NCI-H82 treated with DMSO at 0.1 percent for 48 hours (cell line): ENCODE measurements around the gene GRB10.

Source experiments
- DNase-seq: peaks from one replicate; lab custom pipeline; 2025; ENCODE audit not compliant: unreplicated experiment; lab: John Stamatoyannopoulos, UW

The GRB10 gene

DNA sequence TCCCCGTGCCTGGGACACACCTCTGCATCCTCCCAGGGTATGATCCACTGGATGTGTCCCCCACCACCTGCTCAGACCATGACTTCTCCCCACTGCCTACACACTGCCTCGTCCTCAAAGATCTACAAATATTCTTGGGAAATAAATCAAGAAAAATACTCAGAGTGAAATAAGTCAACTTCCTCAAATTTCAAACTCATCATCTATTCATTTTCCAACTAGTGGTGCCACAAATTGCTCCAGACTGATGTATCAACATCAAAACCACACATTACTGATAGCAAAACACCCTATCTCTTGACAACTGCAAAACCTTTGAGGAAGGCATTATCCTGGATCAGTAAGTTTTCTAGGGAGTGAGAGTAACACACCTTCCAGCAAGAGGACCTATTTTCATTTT lies 87.7 kb downstream of the GRB10 start:
- no peak for DNase-seq

DNA sequence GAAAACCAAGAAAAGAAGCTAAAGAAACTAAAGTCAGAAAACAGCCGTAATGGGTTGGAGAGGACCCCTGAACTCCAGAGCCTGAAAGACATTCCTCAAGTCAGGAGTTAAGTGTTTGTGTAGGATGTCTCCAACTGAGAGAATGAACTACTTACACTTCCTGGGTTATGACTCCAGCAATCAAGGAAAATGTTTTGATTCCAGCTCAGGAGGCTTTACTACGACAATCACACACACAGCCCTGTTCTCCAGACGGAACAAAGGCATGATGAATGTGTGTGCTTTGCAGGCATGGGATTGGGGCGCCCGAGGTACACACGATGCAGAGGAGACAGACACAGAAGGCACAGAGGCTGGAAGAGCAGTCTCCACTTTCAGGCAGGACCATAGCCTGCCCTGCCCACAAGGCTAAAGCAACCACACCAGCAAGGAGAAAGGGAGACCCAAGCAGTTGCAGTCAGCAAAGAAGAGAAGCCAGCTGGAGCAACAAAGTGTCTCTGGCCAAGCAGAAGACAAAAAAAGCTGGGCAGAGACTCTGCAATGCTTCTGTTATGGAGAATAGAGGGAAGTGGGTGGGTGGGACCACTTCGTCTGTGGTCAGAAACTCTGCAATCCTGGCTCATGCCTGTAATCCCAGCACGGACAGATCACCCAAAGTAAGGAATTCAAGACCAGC lies 89.1 kb downstream of the GRB10 start:
- DNase-seq, result no peak

DNA sequence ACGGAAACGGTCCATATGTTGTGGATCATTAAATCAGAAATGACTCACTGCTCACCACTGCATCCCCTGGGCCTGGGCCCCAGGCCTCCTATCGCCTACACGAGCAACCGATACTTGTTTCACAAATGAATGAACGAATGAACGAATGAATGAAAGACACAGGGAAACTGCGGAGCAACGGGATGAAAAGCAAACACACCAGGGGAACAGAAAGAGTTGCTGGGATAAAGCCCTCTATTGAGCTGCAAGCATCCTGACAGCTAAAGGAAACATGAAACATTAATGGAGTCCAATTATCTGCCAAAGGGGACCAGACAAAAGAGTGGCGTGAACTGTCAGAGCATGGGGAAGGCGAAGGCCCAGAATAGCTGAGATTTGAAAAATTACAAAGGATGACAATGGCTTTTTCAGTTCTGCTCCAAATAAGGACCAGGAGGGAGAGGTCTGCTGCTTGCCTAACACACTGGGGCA lies 92.1 kb downstream of the GRB10 start:
- DNase-seq, result no peak

DNA sequence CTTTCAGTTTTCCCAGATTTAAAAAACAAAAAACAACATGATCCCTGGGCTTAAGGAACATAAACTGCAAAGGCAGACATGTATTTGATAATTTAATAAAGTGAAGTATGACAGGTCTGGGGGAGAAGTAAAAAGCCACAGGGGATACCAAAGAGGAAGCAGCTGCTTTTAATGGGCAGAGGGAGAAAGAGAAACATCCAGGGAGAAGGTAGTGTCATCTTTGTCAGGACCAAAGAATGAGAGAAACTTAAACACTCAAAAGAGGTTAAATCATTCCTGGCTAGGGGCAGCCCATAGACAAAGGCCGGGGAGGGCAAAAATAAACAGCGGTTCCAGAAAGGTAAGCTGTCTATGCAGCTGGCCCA lies 94.5 kb downstream of the GRB10 start:
- DNase-seq, result no peak

DNA sequence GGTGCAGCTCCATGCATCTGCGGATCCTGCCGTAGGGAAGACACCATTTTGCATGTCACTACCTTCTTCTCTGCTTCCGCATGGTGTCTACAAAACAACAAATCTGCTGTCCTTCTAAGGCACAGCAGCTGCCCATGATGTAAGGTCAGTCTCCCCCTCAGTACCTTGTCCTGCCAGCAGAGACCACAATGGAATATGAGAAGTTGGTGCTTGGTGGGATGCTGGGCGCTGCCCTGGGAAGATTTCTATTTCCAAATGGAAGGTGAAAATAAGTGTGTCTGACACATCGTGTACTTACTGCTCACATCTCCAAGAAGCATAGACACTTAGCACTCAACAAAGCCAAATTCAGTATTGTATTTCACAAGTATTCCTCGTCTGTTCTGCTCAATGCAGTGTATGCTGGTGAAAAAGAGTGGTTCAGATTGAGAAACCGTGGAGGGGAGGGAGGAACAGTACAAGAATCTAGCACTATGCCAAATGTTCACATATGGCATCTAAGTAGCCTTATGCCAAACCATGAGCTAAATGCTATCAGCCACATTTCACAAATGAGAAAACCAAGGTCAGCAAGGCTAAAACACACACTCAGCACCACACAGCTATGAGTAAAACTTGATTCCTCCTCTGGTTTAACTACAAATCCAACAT lies 95.0 kb downstream of the GRB10 start:
- no peak for DNase-seq

DNA sequence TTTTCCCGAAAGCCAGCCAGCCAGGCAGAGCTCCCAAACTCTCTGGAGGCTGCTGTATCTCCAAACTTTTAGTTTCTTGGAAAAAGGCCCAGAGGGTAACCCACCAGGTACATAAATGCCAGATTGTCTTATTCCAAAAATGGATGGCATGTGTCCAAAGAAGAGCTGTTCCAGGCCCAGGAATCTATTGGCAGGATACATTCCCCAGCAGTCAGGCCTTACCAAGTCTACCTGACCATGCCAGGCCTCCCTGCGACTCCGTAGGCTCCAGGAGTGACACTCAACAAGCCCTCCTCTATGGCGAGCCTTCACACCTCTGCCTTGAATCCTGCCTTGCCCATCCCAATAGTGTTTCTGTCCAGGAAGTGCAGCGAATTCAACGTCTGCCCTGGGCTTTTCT lies 95.6 kb downstream of the GRB10 start:
- DNase-seq, result no peak

DNA sequence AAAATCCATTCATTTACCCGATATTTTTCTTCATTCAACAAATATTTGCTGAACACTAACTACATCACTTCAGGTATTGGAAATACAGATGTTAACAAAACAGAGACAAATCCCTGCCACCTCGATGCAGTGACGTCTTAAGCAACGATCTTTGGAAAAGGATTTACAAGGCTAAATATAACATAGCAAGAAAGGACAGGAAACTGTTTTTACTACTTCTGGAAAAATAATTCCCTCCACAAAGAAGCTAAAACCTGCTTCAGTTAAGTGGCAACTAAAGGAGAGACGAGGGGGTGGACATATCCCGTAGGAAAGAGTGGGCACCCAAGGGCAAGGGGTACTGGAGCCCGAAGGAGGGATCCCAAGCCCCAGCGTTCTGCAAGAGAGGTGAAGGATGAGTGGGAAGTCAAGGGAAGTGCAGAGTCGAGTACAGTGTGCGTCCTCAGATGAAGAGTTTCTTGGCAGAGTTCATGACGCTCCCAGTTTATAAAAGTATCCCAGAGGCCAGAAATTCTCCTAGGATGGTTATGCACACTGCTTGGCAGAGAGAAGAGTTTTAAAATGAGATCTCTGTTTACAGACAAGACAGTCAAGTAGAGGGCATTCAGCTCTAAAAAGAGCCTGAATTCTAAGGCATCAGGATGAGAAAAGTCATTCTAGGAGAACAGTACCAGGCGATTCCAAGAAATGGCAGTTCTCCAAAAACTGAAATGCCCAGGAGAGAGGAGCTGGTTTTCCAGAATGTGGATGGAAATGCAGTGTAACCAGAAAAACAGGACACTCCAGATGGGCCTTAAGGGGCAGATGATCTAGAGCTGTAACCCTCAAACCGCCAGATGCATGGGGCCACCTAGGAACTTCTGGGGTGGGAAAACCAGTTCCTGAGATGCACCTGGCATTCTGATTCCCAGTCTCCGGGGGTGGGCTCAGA lies 97.3 kb downstream of the GRB10 start:
- DNase-seq, result no peak

DNA sequence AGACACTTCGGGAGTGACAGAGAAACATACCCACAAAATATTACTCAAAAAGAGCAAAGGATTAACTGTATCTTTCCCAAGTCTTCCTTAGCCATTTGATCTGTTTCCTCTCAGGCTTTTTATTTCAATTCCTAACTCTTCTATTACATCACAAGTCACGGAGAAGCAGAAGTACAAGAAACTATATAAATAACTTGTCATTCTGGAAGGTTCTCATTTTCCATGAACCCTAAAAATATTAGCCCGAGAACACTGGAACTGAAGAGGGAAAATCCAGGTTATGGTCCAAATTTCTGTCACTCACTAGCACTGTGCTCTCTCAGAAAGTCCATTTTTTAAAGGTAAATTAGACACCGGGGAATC lies 98.0 kb downstream of the GRB10 start:
- DNase-seq, result no peak

DNA sequence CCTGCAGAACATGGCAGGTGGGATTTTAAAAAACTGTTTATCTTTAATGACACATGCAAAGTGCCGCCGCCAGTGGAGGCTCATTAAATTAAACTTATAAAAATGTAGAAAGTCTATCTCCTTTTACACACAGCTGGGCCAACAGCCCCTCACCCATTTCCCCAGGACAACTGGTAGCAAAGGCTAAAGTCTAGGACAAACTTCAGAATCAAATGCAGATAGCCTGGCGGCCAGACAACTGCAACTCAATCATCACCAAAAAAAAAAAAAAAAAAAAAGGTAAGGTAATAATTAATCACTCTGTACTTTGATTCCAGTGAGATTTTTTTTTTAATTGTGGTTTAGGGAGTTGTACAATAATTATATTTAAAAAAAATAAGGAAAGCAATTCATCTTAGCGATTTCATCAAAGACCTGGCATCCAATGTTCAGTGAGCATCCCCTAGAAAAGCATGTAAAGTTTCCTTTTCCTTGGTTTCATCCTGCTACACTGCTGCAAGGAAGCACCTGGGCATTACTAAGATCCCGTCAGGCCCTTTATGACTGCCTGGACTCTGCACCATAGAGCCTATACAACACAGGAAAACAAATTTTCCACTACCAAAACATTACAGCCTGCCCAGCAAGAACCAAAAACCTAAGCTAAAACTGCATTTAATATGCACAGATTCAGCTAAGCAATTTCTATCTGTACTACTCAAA lies 98.5 kb downstream of the GRB10 start:
- no peak for DNase-seq

DNA sequence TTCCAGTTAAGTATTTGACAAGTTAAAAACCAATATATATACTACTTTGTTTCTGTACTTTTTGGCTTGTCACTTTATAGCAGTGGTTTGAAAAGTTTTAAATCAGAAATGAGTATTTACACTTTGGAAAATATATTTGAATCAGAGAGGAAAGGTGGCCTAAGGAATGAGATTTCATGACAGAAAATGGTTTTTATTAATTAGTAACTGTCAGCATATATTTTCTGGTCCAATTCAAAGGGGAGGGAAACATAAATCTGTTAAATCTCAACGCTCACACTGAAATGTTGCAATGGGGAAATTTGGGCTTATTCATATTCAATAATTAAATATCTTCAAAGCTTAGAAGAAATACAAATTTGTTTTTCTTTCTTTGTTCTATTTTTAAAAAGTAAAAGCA lies 100.1 kb downstream of the GRB10 start:
- no peak for DNase-seq

DNA sequence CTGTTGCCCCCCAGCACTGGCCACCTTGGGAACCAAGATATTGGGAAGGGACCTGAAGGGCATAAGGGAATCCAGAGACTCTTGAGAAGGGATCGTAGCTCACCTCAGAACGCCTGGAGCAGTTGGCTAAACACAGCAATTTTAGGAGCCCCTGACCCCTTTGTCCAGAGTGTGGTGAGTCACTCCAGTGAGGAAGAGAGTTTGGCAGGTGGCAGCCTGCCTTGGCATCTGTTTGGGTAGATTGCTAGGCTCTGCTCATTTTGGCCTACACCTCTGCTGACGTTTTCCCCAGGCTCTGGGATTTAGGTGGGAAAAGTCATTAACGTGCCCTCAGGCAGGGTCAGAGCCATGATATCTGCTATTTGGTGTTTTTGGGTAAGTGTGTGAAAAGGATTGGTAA lies 100.6 kb downstream of the GRB10 start:
- no peak for DNase-seq

DNA sequence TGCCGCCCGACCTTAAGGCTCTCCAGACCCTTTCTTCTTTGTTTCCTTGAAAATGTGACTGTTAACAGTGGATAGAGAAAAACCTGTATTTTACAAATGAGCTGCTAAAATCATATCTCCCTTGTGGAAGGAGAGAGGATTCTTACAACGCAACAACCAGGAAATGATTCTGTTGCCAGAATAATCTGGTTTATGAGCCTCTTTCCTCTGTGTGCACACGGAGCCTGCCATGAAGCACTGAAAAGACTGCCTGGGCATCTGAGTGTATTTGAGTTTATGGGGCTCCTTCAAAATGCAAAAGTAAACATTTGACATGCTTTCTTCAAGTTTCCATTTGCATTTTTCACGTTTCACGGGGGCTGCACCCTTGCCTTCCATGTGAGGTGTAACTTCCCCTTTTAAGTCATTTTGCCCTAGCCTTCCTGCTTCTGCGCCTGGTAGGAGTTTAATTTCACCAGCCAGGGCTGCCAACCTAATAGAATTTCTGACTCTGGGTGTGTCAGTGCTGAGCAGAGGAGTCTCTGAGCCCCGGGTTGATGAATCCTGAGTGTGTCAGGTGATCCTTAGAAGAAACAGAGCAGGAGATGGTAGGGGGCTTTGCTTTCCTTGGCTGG lies 101.2 kb downstream of the GRB10 start:
- DNase-seq, result no peak

DNA sequence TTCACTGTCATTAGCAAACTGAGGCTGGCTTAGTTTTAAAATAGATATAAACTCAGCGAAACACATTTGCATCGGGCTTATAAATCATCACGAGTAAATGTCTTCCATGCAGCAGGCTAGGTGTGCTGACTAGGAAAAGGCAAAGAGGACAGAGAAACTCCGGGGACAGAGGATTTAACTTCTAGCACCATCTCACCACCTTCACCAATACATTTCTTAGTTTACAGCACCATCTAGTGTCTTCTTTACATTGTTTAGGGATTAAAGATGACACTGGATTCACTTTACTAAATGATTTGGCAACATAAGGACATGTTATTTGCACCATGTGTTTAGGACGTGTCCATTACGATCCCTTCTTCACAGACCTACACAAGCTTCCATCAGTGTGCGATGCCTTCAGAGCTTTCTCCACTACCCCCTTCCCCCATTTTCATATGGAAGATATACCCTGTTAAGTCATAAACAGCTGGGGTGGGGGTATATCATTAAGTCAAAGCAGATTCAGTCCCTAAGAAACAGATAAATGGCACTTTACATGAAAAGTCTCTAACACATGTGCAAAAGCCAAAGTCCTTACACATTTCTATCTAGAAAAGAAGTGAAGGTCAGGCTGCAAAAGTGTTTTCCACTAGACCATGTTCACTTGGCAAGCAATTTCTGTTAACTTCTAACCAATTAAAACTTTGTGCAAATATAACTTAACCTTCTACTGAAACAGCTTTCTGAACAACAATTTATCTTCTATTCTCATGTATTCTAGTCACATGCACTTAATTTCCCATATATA lies 103.3 kb downstream of the GRB10 start:
- peak; percentile 68 for DNase-seq

DNA sequence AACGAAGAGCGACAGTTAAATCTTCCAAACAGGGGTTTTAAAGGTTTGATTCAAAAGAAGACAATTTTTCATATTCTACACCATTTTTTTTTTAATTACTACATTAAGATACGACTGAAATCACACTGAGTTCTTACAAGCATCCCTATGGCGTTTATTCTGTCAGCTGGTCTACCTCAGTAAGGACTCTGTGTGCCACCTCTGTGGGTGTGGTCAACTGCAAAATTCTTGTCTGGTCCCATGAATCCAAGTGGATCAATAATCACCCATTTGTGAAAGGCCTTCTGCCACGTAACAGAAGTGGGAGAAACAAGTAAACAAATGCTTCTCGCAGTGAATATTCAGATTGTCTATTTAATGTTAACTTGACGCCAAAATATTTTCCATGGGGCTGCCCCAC lies 104.1 kb downstream of the GRB10 start:
- DNase-seq, result no peak

DNA sequence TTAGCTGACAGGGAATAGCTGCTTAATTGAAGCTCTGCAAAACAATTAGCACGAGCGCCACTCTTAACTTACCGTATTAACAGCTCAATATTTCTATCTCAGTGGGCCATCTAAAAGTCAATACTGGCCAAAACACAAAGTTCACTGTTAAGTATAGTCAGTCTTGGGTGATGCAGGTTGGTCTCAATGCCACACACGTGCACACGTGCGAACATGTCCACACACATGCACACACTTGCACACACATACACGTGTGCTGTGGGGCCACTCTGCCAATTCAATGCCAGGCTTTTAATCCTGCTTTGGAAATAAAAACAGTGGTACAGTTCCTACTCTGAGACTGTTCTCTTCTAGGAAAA lies 105.1 kb downstream of the GRB10 start:
- no peak for DNase-seq

DNA sequence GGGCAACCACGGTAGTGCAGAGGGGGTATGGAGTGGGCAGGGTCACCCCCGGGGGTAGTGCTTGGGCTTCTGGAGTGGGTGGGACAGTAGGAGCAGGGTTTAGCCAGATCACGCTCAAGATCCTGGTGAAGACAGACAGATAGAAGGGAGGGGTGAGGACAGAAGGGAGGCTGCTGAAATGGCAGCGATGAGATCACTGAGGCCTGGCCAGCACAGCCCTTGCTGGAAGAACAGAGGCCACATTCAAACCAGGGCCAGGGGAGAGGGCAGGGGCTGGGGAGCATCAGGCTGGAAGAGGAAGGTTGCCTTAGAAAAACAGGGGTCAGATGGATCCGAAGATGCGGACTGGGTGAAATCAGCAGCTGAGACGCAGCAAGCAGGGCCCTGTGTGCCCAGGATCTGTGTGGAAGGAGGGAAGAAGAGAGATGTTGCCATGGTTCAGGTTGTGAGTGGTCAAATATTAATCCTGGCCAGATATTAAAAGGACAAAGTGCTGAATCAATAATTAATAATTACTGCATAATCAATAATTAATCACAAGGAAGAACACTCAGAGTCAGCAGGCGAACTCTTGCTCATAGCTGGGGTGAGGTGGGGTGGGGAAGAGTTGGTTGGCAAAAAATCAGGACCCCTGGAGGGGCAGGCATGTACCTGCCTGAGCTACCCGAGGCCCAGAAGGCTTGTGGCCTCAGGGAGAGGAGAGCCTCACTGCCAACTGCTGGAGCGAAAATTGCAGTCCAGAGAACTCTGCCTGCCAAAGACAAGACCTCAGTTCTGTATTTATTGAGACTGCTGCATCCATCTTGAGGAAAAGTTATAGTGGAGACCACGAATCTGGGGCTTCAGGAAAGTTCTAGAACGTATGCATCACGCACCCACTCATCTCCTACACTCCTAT lies 105.7 kb downstream of the GRB10 start:
- no peak for DNase-seq

DNA sequence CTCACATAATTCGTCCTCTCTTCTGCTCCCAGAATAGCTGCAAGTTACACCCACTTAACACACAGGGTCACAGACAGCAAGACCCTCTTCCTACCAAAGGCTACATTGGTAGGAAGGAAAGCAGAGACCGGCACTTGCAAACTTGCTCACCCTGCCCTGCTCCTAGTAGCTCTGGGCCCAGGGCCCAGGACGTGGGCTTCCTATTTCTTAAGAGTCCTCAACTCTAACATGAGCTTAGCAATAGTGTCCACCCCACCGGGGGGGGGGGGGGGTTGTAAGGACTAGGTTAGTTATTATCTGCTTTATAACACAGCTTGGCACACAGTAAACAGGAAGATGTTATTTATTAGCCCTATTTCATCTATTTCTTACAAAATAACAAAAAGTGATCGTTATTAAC lies 106.6 kb downstream of the GRB10 start:
- DNase-seq, result no peak

DNA sequence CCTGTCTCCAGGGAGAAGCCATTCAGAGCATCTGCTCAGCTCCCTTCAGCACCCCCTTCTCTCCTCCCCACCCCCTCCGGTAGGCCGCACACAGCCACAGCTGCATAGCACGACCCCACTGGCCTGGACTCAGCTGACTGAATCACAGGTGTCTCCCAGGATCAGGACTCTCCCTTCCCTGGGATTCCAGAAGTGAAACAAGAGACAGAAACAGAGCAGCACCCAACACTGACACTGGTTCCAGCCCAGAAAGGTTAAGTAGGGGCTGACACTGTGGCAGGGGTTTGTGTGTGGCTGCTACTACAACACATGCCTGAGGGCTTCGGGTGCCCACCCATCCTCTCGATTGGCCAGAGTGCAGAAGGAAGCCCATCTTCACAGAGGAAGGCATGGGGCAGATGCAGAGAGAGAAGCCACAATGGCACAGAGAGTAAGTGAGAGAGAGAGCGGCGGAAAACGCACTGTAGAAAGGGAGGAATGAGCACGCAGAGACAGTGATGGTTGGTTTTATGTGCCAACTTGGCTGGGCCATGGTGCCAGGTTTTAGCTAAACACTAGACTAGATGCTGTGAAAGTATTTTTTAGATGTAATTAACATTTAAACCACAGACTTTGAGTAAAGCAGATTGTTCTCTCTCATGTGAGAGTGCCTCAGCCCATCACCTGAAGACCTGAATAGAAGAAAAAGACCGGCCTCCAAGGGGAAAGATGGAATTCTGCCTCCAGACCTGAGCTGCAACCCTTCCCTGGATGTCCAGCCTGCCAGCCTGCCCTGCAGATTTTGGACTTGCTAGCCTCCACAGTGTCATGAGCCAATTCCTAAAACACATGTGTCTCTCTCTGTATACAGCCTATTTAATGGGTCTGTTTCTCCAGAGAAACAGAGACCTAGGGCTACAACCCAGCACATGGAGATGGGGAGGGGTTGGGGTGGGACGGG lies 107.5 kb downstream of the GRB10 start:
- DNase-seq, result no peak
